Keratinocyte (primary cell): ENCODE measurements around the gene CLMN. TPM values are rescaled to one million over a fixed set of nuclear protein-coding genes. Genes with fewer than 3 reads are reported as not detected.
A peak's percentile ranks its signal among the peaks of the same experiment; 100 is the strongest.

ENCODE experiments used
- DNase-seq: peaks from one replicate; pipeline ENCODE4 v3.0.0-alpha.2; 2011; ENCODE audit warnings: low read depth, missing footprints, low spot score
- FAIRE-seq: peaks from 2 replicates; lab custom pipeline; 2011; peaks lifted over from hg19 to GRCh38; lab: Jason Lieb, UNC
- H2AFZ ChIP-seq: 2 replicates; pipeline ENCODE4 v1.6.0; 2012; ENCODE audit warnings: low read length, control low read depth, inconsistent platforms; ENCODE audit not compliant: control insufficient read depth
- H3K27ac ChIP-seq: 2 replicates; pipeline ENCODE4 v1.5.1; 2011; ENCODE audit warnings: low read length; ENCODE audit not compliant: control insufficient read depth, insufficient read depth
- H3K27me3 ChIP-seq: 3 replicates; pipeline ENCODE4 v1.6.0; 2011; ENCODE audit warnings: low read length; ENCODE audit not compliant: control insufficient read depth, insufficient read depth; ENCODE audit errors: extremely low read depth
- H3K36me3 ChIP-seq, 2 experiments: 2 replicates in 1 of 2; 3 replicates in 1 of 2; pipeline ENCODE4 v1.5.1; 2011; ENCODE audit warnings: low read length in 2 of 2, mild to moderate bottlenecking in 1 of 2; ENCODE audit not compliant: control insufficient read depth in 2 of 2, insufficient read depth in 2 of 2; ENCODE audit errors: extremely low read depth in 1 of 2
- H3K4me1 ChIP-seq: 3 replicates; pipeline ENCODE4 v1.5.1; 2011; ENCODE audit warnings: low read length; ENCODE audit not compliant: control insufficient read depth, insufficient read depth; ENCODE audit errors: extremely low read depth
- H3K4me2 ChIP-seq: 3 replicates; pipeline ENCODE4 v1.6.0; 2011; ENCODE audit warnings: low read depth, low read length; ENCODE audit not compliant: control insufficient read depth, insufficient read depth; ENCODE audit errors: extremely low read depth
- H3K4me3 ChIP-seq, 3 experiments: fragments of 200-600 bp in 1 of 3; sonication (generic) in 1 of 3; 2 replicates in 2 of 3; 3 replicates in 1 of 3; pipeline ENCODE4 v1.5.1; 2011 to 2016; ENCODE audit warnings: low read length in 3 of 3, mild to moderate bottlenecking in 3 of 3, control low read depth in 2 of 3, inconsistent platforms in 1 of 3, low read depth in 1 of 3, mixed read lengths in 1 of 3, mixed run types in 1 of 3, moderate library complexity in 1 of 3; ENCODE audit not compliant: control insufficient read depth in 2 of 3, insufficient read depth in 2 of 3; ENCODE audit errors: extremely low read depth in 1 of 3
- H3K79me2 ChIP-seq: 2 replicates; pipeline ENCODE4 v1.6.0; 2012; ENCODE audit warnings: low read length; ENCODE audit not compliant: control insufficient read depth, insufficient read depth
- H3K9ac ChIP-seq: 3 replicates; pipeline ENCODE4 v1.6.0; 2011; ENCODE audit warnings: low read length; ENCODE audit not compliant: control insufficient read depth, insufficient read depth; ENCODE audit errors: extremely low read depth
- H3K9me1 ChIP-seq: 3 replicates; pipeline ENCODE4 v1.6.0; 2011; ENCODE audit warnings: low read length; ENCODE audit not compliant: control insufficient read depth, insufficient read depth; ENCODE audit errors: extremely low read depth
- H3K9me3 ChIP-seq: 2 replicates; pipeline ENCODE4 v1.5.1; 2012; ENCODE audit warnings: low read depth, low read length; ENCODE audit not compliant: control insufficient read depth
- H4K20me1 ChIP-seq: 3 replicates; pipeline ENCODE4 v1.6.0; 2011; ENCODE audit warnings: low read length; ENCODE audit not compliant: control insufficient read depth, insufficient read depth; ENCODE audit errors: extremely low read depth
- CTCF ChIP-seq, 3 experiments: IDR thresholded peaks in 1 of 3; conservative IDR thresholded peaks in 1 of 3; optimal IDR thresholded peaks in 1 of 3; 2 replicates in 2 of 3; 3 replicates in 1 of 3; pipeline versions ENCODE3 to v1.5.1; 2011; ENCODE audit warnings: low read length in 3 of 3, mild to moderate bottlenecking in 3 of 3, moderate library complexity in 2 of 3, control low read depth in 1 of 3, inconsistent platforms in 1 of 3; ENCODE audit not compliant: insufficient read depth in 2 of 3; ENCODE audit errors: extremely low read depth in 1 of 3
- EZH2 ChIP-seq: IDR thresholded peaks from one replicate; pipeline ENCODE4 v1.6.1; 2012; ENCODE audit warnings: inconsistent platforms, mild to moderate bottlenecking, low read length, moderate library complexity
- dilution Hi-C: fragments of 300-500 bp; cut with MboI; formaldehyde crosslinking; loops from one replicate; pipeline ENCODE4 v1.7.0; 2020; ENCODE audit warnings: low sequenced_read_pairs; ENCODE audit not compliant: extremely low pct_ligation_motif_present
- polyA plus RNA-seq, 5 experiments: library from polyadenylated mRNA; depleted of rRNA in 3 of 5; stranded (reverse) in 3 of 5; stranded (forward) in 1 of 5; unstranded in 1 of 5; fragments of >200 nt; gene quantifications; 1 replicate in 1 of 5; 2 replicates in 3 of 5; 3 replicates in 1 of 5; pipeline versions ENCODE4 v1.2.1 to v1.2.3, GENCODE V29; 2011 to 2012; ENCODE audit warnings: missing spikeins in 2 of 5, low read depth in 1 of 5, low replicate concordance in 1 of 5

The CLMN gene
- polyA plus RNA-seq, 1 donor (not counting 4 experiments of a cell fraction or from before 2014, with no cell fraction given), result 6.1 TPM

GRCh38 chr14:95231966-95232633, 87.6 kb downstream of the CLMN start:
- FAIRE-seq, result no peak
- TF ChIP-seq EZH2 (no peak), CTCF (optimal IDR thresholded peaks at IDR 0.05 in 1 of 3, IDR thresholded peaks at IDR 0.05 in 1 of 3, conservative IDR thresholded peaks at IDR 0.05 in 1 of 3; ENCODE audit: extremely low read depth in 1 of 3, insufficient read depth in 2 of 3, low read length in 3 of 3) (no peak)
- Histone ChIP-seq H3K27me3 (no peaks in the 10 kb centered on the region), H3K4me3 (no peak overlapping the region), H3K27ac (no peak overlapping the region), H3K4me1 (peaks cover 11% of the 10 kb centered on the region), H3K9ac (no peak overlapping the region), H3K4me2 (peak overlapping the region; percentile 61), H3K9me3 (no peaks in the 10 kb centered on the region), H3K36me3 (no peaks in the 10 kb centered on the region), H2AFZ (peak overlapping the region; percentile 52), H4K20me1 (no peaks in the 10 kb centered on the region), H3K9me1 (no peaks in the 10 kb centered on the region), H3K79me2 (no peaks in the 10 kb centered on the region)
- DNase-seq, result no peak
- dilution Hi-C loops, result no loop called here

- Histone ChIP-seq H2AFZ (no peak overlapping the region), H3K27ac (no peak overlapping the region), H3K9me3 (no peaks in the 10 kb centered on the region), H3K4me3 (no peak overlapping the region), H3K9ac (no peak overlapping the region), H4K20me1 (no peaks in the 10 kb centered on the region), H3K27me3 (no peaks in the 10 kb centered on the region), H3K4me2 (no peak overlapping the region), H3K4me1 (peaks cover 11% of the 10 kb centered on the region), H3K36me3 (no peaks in the 10 kb centered on the region), H3K79me2 (no peaks in the 10 kb centered on the region), H3K9me1 (no peaks in the 10 kb centered on the region)
- dilution Hi-C loops, result no loop called here
- no peak for DNase-seq
- FAIRE-seq, result no peak
- TF ChIP-seq CTCF (optimal IDR thresholded peaks at IDR 0.05 in 1 of 3, IDR thresholded peaks at IDR 0.05 in 1 of 3, conservative IDR thresholded peaks at IDR 0.05 in 1 of 3; ENCODE audit: extremely low read depth in 1 of 3, insufficient read depth in 2 of 3, low read length in 3 of 3), result no peak
Observed at GRCh38 chr14:95229749-95230148, 90.0 kb downstream of the CLMN start.
